Right atrium auricular region (tissue), 2 donors: ENCODE data around the gene TMEM178B. TPM values are rescaled to one million over a fixed set of nuclear protein-coding genes. Genes with fewer than 3 reads are reported as not detected.

ENCODE experiments used
- DNase-seq: peaks from one replicate; pipeline ENCODE4 v3.0.0-alpha.2; 2019; ENCODE audit warnings: low spot score
- H3K27ac ChIP-seq, 2 donors: fragments of 200-600 bp; sonication (generic); 1 replicate in 1 of 2; 2 replicates in 1 of 2; pipeline ENCODE4 v1.5.1; 2016 to 2019
- H3K27me3 ChIP-seq, 2 donors: fragments of 200-600 bp; sonication (generic); one replicate each; pipeline versions ENCODE4 v1.5.1 to v1.6.0; 2017 to 2019
- H3K36me3 ChIP-seq: fragments of 200-600 bp; sonication (generic); one replicate; pipeline ENCODE4 v1.5.1; 2016
- H3K4me1 ChIP-seq, 2 donors: fragments of 200-600 bp; sonication (generic); one replicate each; pipeline versions ENCODE4 v1.5.1 to v1.6.0; 2017 to 2019
- H3K4me3 ChIP-seq, 2 donors: fragments of 200-600 bp; sonication (generic); 1 replicate in 1 of 2; 2 replicates in 1 of 2; pipeline ENCODE4 v1.5.1; 2017 to 2019; ENCODE audit warnings: mild to moderate bottlenecking in 1 of 2, moderate library complexity in 1 of 2
- H3K9me3 ChIP-seq, 2 donors: fragments of 200-600 bp; sonication (generic); one replicate each; pipeline ENCODE4 v1.5.1; 2019
- CTCF ChIP-seq, 2 donors: fragments of 200-600 bp; sonication (generic); IDR thresholded peaks; one replicate each; pipeline ENCODE4 v1.5.1; 2019; ENCODE audit warnings: antibody characterized with exemption in 2 of 2
- total RNA-seq, 2 donors: library from RNA; depleted of rRNA; stranded (reverse); fragments of >200 nt; gene quantifications; one replicate each; pipeline ENCODE4 v1.1.0, GENCODE V29; 2016

TMEM178B gene
- total RNA-seq, 2 donors from 2014 or later = 15.8 to 48.7 TPM

- no peak for TF ChIP-seq CTCF (IDR thresholded peaks at IDR 0.05)
- Histone ChIP-seq H3K27ac (no peak overlapping the region), H3K27me3 (no peaks in the 10 kb centered on the region), H3K4me3 (no peak overlapping the region), H3K4me1 (no peaks in the 10 kb centered on the region), H3K9me3 (no peaks in the 10 kb centered on the region), H3K36me3 (no peaks in the 10 kb centered on the region)
- DNase-seq = no peak
Observed at GRCh38 chr7:141178486-141179135, 104.7 kb downstream of the TMEM178B start.

- no peak for TF ChIP-seq CTCF (IDR thresholded peaks at IDR 0.05)
- Histone ChIP-seq H3K27me3 (no peaks in the 10 kb centered on the region), H3K36me3 (no peaks in the 10 kb centered on the region), H3K4me1 (no peaks in the 10 kb centered on the region), H3K4me3 (no peak overlapping the region), H3K27ac (no peak overlapping the region), H3K9me3 (no peaks in the 10 kb centered on the region)
- DNase-seq = no peak
Observed at GRCh38 chr7:141181812-141182211, 107.9 kb downstream of the TMEM178B start.

- Histone ChIP-seq H3K27me3 (no peaks in the 10 kb centered on the region), H3K4me1 (no peaks in the 10 kb centered on the region), H3K4me3 (no peak overlapping the region), H3K27ac (no peak overlapping the region), H3K9me3 (no peaks in the 10 kb centered on the region), H3K36me3 (no peaks in the 10 kb centered on the region)
- no peak for TF ChIP-seq CTCF (IDR thresholded peaks at IDR 0.05)
- DNase-seq = no peak
Observed at GRCh38 chr7:141184532-141185190, 110.8 kb downstream of the TMEM178B start.

GRCh38 chr7:141185369-141185967 is 111.6 kb downstream of the TMEM178B start:
- Histone ChIP-seq H3K27me3 (no peaks in the 10 kb centered on the region), H3K4me1 (no peaks in the 10 kb centered on the region), H3K9me3 (no peaks in the 10 kb centered on the region), H3K27ac (no peak overlapping the region), H3K36me3 (no peaks in the 10 kb centered on the region), H3K4me3 (no peak overlapping the region)
- DNase-seq = no peak
- no peak for TF ChIP-seq CTCF (IDR thresholded peaks at IDR 0.05)

- no peaks in the 10 kb centered on the region for H3K4me1 ChIP-seq
- no peak overlapping the region for H3K4me3 ChIP-seq
- H3K36me3 ChIP-seq = no peaks in the 10 kb centered on the region
- TF ChIP-seq CTCF (IDR thresholded peaks at IDR 0.05) = no peak
- DNase-seq = no peak
- no peaks in the 10 kb centered on the region for H3K9me3 ChIP-seq
- no peak overlapping the region for H3K27ac ChIP-seq
- H3K27me3 ChIP-seq = no peaks in the 10 kb centered on the region
Observed at GRCh38 chr7:141189231-141189630, 115.4 kb downstream of the TMEM178B start.
